ENCODE data around the gene MAN1B1. TPM values are rescaled to one million over a fixed set of nuclear protein-coding genes. Genes with fewer than 3 reads are reported as not detected.
"Not testable (repeated sequence)": the region's sequence is repeated elsewhere in the genome, so short reads cannot be mapped to it uniquely, and the experiment has no call there.

Gene MAN1B1
- total RNA-seq, 2 donors from 2014 or later, result 67.4 to 107 TPM

GRCh38 chr9:137129456-137130175 lies 42.8 kb downstream of the MAN1B1 start:
- DNase-seq (ENCODE audit: low spot score), result peak; percentile 79
- H3K27ac ChIP-seq, result peak overlapping the region; percentile 63 to 67
- intact Hi-C loops (cut with DNase I), result no loop called here

DNA sequence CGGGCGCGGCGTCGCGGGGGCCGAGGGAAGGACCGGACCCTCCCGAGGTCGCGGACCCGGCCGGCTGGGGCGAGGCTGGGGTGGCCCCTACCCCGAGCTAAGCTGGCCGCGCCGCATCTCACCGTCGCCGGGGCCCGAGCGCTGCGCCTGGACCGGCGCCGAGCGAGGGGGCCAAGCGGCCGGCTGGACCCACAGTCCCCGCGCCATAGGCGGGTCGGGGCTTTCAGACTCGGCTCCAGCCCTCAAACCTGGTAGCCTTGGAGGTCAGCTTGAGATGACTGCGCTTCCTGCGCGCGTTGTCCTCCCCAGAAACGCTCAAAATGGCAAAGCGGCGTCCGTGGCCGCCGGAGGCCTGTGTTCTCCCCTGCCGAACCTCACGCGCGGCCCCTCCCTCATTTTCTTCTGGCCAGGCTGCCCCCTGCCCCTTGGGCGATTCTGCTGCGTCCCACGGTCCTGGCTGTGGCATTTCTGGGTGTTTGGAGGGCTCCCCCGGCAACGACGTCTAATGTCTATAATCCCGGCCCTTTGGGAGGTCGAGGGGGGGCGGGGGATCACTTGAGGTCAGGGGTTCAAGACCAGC lies 43.5 kb downstream of the MAN1B1 start:
- Histone ChIP-seq H3K27ac (peak overlapping the region; percentile 63 to 67), H3K4me3 (peak overlapping the region; percentile 60 to 69), H3K27me3 (replicated peaks; ENCODE audit: insufficient read depth) (no peaks in the 10 kb centered on the region), H3K4me1 (replicated peaks) (peaks cover 4% of the 10 kb centered on the region), H3K36me3 (no peaks in the 10 kb centered on the region), H3K9me3 (no peaks in the 10 kb centered on the region)
- TF ChIP-seq POLR2A (IDR thresholded peaks at IDR 0.05) (no peak), POLR2AphosphoS5 (IDR thresholded peaks at IDR 0.05) (no peak), CTCF (IDR thresholded peaks at IDR 0.05) (no peak)
- intact Hi-C loops (cut with DNase I), result no loop called here
- 15% methylated on average over 24 of the region's 58 CpGs for WGBS
- DNase-seq (ENCODE audit: low spot score), result no peak

More at GRCh38 chr9:137129456-137130175, 42.8 kb downstream of the MAN1B1 start:
- no peaks in the 10 kb centered on the region for H3K9me3 ChIP-seq
- peak in 1 of 4 experiments; percentile 22 for TF ChIP-seq CTCF (IDR thresholded peaks at IDR 0.05)
- TF ChIP-seq POLR2AphosphoS5 (IDR thresholded peaks at IDR 0.05), result peak; percentile 91
- peak; percentile 38 for TF ChIP-seq POLR2A (IDR thresholded peaks at IDR 0.05)
- WGBS, result under 1% methylated on average over 36 of the region's 86 CpGs
- no peaks in the 10 kb centered on the region for H3K36me3 ChIP-seq
- no peaks in the 10 kb centered on the region for H3K27me3 ChIP-seq (replicated peaks; ENCODE audit: insufficient read depth)
- peak overlapping the region; percentile 60 to 69 for H3K4me3 ChIP-seq
- H3K4me1 ChIP-seq (replicated peaks), result peaks cover 4% of the 10 kb centered on the region

DNA sequence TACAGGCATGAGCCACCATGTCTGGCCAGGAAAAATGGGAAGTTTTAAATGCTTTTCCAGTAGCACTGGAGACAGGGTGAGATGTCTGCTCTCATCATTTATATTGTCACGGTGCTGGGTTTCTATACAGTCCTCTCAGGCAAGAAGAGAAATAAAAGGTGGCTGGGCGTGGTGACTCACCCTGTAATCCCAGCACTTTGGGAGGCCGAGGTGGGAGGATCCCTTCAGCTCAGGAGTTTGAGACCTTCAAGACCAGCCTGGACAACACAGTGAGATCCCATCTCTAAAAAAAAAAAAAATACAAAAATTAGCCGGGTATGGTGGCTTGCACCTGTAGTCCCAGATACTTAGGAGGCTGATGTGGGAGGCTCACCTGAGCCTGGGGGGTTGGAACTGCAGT lies 47.4 kb downstream of the MAN1B1 start:
- intact Hi-C loops (cut with DNase I), result no loop called here
- Histone ChIP-seq H3K36me3 (no peaks in the 10 kb centered on the region), H3K27me3 (replicated peaks; ENCODE audit: insufficient read depth) (peaks cover 10% of the 10 kb centered on the region), H3K27ac (no peak overlapping the region), H3K9me3 (no peaks in the 10 kb centered on the region), H3K4me3 (no peak overlapping the region), H3K4me1 (replicated peaks) (no peaks in the 10 kb centered on the region)
- DNase-seq (ENCODE audit: low spot score), result no peak
- no peak for TF ChIP-seq POLR2AphosphoS5 (IDR thresholded peaks at IDR 0.05)
- 75% methylated on average over 4 of the region's 4 CpGs for WGBS

DNA sequence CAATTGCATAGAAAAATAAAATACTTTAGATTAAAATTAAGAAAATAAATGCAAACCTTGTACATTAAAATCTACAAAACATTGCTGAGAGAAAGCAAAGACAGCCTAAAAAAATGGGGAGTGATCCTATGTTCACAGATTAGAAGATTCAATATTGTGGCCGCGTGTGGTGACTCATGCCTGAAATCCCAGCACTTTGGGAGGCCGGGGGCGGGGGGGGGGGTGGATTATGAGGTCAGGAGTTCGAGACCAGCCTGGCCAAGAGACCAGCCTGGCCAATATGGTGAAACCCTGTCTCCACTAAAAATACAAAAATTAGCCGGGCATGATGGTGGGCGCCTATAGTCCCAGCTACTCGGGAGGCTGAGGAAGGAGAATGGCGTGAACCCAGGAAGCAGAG lies 48.4 kb downstream of the MAN1B1 start:
- H3K27me3 ChIP-seq (replicated peaks; ENCODE audit: insufficient read depth), result peaks cover 18% of the 10 kb centered on the region
- H3K36me3 ChIP-seq; H3K4me1 ChIP-seq (replicated peaks); H3K27ac ChIP-seq; H3K4me3 ChIP-seq; intact Hi-C loops (cut with DNase I); DNase-seq (ENCODE audit: low spot score); H3K9me3 ChIP-seq: not testable (repeated sequence)
- 85% methylated on average over 9 of the region's 9 CpGs for WGBS

DNA sequence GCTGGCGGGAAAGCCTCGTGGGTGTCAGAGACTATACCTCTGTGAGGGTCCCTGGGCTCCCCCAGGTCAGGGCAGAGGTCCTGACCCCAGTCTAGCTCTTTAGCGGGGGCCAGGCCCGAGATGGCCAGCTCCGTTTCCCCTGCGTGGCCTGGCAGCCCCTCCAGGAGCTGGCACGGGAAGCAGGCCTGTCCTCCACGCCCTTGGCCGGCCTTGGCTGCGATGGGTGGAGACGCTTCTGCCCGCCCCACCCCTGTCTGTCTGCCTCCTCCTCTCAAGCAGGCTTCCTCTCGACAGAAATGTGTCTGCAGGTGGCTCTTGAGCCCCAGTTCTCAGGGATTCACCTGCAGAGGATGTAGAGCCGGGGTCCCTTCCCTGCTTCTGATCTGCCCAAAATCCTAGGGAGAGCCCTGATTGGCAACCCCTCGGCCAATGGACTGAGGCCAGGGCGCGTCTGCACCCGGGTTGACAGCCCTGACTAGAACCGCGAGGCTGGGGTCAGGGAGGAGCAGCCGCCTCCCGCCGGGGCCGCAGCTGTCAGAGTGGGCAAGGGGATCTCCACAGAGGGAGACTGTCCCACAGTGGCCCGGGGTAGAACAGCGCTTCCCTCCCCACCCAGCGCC lies 49.6 kb downstream of the MAN1B1 start:
- no peak for TF ChIP-seq CTCF (IDR thresholded peaks at IDR 0.05)
- no peak for TF ChIP-seq POLR2AphosphoS5 (IDR thresholded peaks at IDR 0.05)
- TF ChIP-seq POLR2A (IDR thresholded peaks at IDR 0.05), result no peak
- Histone ChIP-seq H3K4me3 (no peak overlapping the region), H3K4me1 (replicated peaks) (no peaks in the 10 kb centered on the region), H3K36me3 (no peaks in the 10 kb centered on the region), H3K9me3 (no peaks in the 10 kb centered on the region), H3K27ac (no peak overlapping the region), H3K27me3 (replicated peaks; ENCODE audit: insufficient read depth) (peaks cover 26% of the 10 kb centered on the region)
- no peak for DNase-seq (ENCODE audit: low spot score)
- intact Hi-C loops (cut with DNase I), result no loop called here
- WGBS, result 21% methylated on average over 16 of the region's 27 CpGs

All from prostate gland (tissue), 2 donors.